Measurements from ENCODE around the gene DHX16.
"Not testable (repeated sequence)": the region's sequence is repeated elsewhere in the genome, so short reads cannot be mapped to it uniquely, and the experiment has no call there.

The DHX16 gene

GRCh38 chr6:30672445-30673253, at the start of gene DHX16:
Gene DHX16 (minus strand): TSS chr6:30673006. CDS start chr6:30672841, 165 bp downstream.
- DNase-seq, result peak; percentile 97

GRCh38 chr6:30722025-30722279, 49.1 kb upstream of the DHX16 start:
- not testable (repeated sequence) for DNase-seq

- peak; percentile 51 for DNase-seq
These were observed 48.6 kb upstream of the DHX16 start for GRCh38 chr6:30721198-30722024.

- no peak for DNase-seq
These were observed 48.0 kb upstream of the DHX16 start for GRCh38 chr6:30720738-30721197.

GRCh38 chr6:30719791-30720737, 47.3 kb upstream of the DHX16 start, which contains the start of gene TUBB:
Gene TUBB (plus strand): TSS chr6:30720352. CDS start chr6:30720507, 155 bp downstream.
- DNase-seq, result peak; percentile 93

GRCh38 chr6:30719356-30719755, 46.5 kb upstream of the DHX16 start:
- no peak for DNase-seq

GRCh38 chr6:30717845-30718720, 45.3 kb upstream of the DHX16 start:
- DNase-seq, result not testable (repeated sequence)

- peak; percentile 99 for DNase-seq
These were observed 44.5 kb upstream of the DHX16 start, which contains the start of gene MDC1 for GRCh38 chr6:30717129-30717844. Gene MDC1 (minus strand): TSS chr6:30717281. CDS start chr6:30715175, 2,106 bp downstream.

- no peak for DNase-seq
These were observed 44.0 kb upstream of the DHX16 start for GRCh38 chr6:30716879-30717128.

GRCh38 chr6:30714263-30714662, 41.5 kb upstream of the DHX16 start:
- no peak for DNase-seq

- DNase-seq, result no peak
These were observed 39.7 kb upstream of the DHX16 start for GRCh38 chr6:30712441-30712945.

- no peak for DNase-seq
These were observed 39.1 kb upstream of the DHX16 start for GRCh38 chr6:30711758-30712380.

GRCh38 chr6:30709101-30709868, 36.5 kb upstream of the DHX16 start:
- DNase-seq, result no peak

GRCh38 chr6:30707281-30707850, 34.6 kb upstream of the DHX16 start:
- no peak for DNase-seq

GRCh38 chr6:30705620-30706019, 32.8 kb upstream of the DHX16 start:
- DNase-seq, result no peak

GRCh38 chr6:30703821-30704220, 31.0 kb upstream of the DHX16 start:
- no peak for DNase-seq

- no peak for DNase-seq
These were observed 30.2 kb upstream of the DHX16 start for GRCh38 chr6:30703011-30703410.

GRCh38 chr6:30700340-30700739, 27.5 kb upstream of the DHX16 start:
- DNase-seq, result no peak

GRCh38 chr6:30696432-30696831, 23.6 kb upstream of the DHX16 start:
- no peak for DNase-seq
